Tibial nerve (tissue), 4 donors: ENCODE data around the gene RANBP6. TPM values are rescaled to one million over a fixed set of nuclear protein-coding genes. Genes with fewer than 3 reads are reported as not detected.

Experiments used
- DNase-seq, 2 donors: peaks; one replicate each; pipeline ENCODE4 v3.0.0-alpha.2; 2019; ENCODE audit warnings: low spot score in 2 of 2
- H3K27ac ChIP-seq, 4 donors: fragments of 200-600 bp; sonication (generic) in 3 of 4; one replicate each; pipeline ENCODE4 v1.5.1; 2017 to 2019; ENCODE audit warnings: mild to moderate bottlenecking in 1 of 4
- H3K27me3 ChIP-seq, 2 donors: fragments of 200-600 bp; sonication (generic) in 1 of 2; one replicate each; pipeline versions ENCODE4 v1.5.1 to v1.6.0; 2017 to 2019
- H3K36me3 ChIP-seq, 3 donors: fragments of 200-600 bp; sonication (generic); one replicate each; pipeline ENCODE4 v1.5.1; 2018 to 2019
- H3K4me1 ChIP-seq, 4 donors: fragments of 200-600 bp; sonication (generic) in 3 of 4; one replicate each; pipeline ENCODE4 v1.5.1; 2017 to 2019
- H3K4me3 ChIP-seq, 4 donors: fragments of 200-600 bp; sonication (generic) in 3 of 4; one replicate each; pipeline ENCODE4 v1.5.1; 2017 to 2019; ENCODE audit warnings: mild to moderate bottlenecking in 1 of 4, moderate library complexity in 1 of 4
- H3K9me3 ChIP-seq, 4 donors: fragments of 200-600 bp; sonication (generic) in 3 of 4; one replicate each; pipeline ENCODE4 v1.5.1; 2017 to 2019
- EP300 ChIP-seq, 2 donors: sonication (generic); formaldehyde crosslinking; IDR thresholded peaks; one replicate each; pipeline ENCODE4 v1.6.1; 2017; ENCODE audit warnings: antibody characterized with exemption in 2 of 2, mild to moderate bottlenecking in 1 of 2
- POLR2A ChIP-seq, 2 donors: fragments of 450-650 bp; IDR thresholded peaks; one replicate each; pipeline ENCODE4 v1.6.1; 2017; ENCODE audit warnings: antibody characterized with exemption in 2 of 2, mild to moderate bottlenecking in 2 of 2, moderate library complexity in 2 of 2
- WGBS, 2 donors: methylation state at CpG; one replicate each; pipeline ENCODE4 v1.1.5; 2018; 5-methylcytosine and 5-hydroxymethylcytosine counted together
- total RNA-seq, 4 donors: library from RNA; depleted of rRNA; stranded (reverse); fragments of >200 nt; gene quantifications; one replicate each; pipeline ENCODE4 v1.1.0, GENCODE V29; 2016
- TF ChIP-seq, protein P1 (sequence below), 5 experiments: fragments of 200-600 bp in 3 of 5; fragments of 450-650 bp in 2 of 5; sonication (generic) in 3 of 5; IDR thresholded peaks; one replicate each; pipeline ENCODE4 v1.5.1; 2016 to 2019; ENCODE audit warnings: antibody characterized with exemption in 5 of 5, mild to moderate bottlenecking in 3 of 5, moderate library complexity in 2 of 5

Gene RANBP6
- total RNA-seq, 4 donors from 2014 or later: 8.8 to 19.9 (median 11.5) TPM

DNA sequence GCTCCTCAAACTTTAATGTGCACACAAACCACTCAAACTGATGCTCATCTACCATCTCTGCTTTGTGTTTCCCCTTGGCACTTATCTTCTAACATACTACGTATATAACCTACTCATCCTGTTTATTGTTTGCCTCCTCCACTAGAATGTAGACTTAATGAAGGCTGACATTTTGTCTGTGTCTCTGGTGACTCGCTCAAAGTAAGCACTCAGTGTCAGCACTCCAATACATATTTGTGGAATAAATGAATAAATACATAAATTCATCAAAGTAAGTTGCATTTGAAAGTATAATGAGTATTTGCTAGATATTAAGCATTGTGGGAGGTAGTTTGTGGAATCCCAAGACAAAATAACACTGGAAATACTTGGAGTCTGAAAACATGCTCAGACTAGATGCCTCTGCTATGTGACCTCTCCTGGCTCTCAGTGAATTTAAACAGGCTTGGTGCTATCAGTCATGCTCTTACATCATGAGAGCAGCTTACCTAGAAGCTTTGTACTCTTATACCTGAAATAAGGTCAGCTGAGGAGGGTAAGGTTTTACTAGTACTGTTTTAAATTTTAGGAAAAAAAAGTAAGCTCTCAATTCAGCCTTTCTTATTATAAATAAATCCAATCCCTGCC is 37.0 kb upstream of the RANBP6 start:
- DNase-seq: no peak
- Histone ChIP-seq H3K4me3 (no peak overlapping the region), H3K9me3 (no peaks in the 10 kb centered on the region), H3K27ac (no peak overlapping the region), H3K36me3 (no peaks in the 10 kb centered on the region), H3K4me1 (peaks cover 0 to 5% (median 2%) of the 10 kb centered on the region in 4 donors), H3K27me3 (no peaks in the 10 kb centered on the region)
- TF ChIP-seq EP300 (IDR thresholded peaks at IDR 0.05): no peak
- TF ChIP-seq, protein P1, sequence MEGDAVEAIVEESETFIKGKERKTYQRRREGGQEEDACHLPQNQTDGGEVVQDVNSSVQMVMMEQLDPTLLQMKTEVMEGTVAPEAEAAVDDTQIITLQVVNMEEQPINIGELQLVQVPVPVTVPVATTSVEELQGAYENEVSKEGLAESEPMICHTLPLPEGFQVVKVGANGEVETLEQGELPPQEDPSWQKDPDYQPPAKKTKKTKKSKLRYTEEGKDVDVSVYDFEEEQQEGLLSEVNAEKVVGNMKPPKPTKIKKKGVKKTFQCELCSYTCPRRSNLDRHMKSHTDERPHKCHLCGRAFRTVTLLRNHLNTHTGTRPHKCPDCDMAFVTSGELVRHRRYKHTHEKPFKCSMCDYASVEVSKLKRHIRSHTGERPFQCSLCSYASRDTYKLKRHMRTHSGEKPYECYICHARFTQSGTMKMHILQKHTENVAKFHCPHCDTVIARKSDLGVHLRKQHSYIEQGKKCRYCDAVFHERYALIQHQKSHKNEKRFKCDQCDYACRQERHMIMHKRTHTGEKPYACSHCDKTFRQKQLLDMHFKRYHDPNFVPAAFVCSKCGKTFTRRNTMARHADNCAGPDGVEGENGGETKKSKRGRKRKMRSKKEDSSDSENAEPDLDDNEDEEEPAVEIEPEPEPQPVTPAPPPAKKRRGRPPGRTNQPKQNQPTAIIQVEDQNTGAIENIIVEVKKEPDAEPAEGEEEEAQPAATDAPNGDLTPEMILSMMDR (IDR thresholded peaks at IDR 0.05): no peak
- TF ChIP-seq POLR2A (IDR thresholded peaks at IDR 0.05): no peak
- WGBS, 2 donors: 47 to 50% methylated on average over 2 of the region's 2 CpGs

DNA sequence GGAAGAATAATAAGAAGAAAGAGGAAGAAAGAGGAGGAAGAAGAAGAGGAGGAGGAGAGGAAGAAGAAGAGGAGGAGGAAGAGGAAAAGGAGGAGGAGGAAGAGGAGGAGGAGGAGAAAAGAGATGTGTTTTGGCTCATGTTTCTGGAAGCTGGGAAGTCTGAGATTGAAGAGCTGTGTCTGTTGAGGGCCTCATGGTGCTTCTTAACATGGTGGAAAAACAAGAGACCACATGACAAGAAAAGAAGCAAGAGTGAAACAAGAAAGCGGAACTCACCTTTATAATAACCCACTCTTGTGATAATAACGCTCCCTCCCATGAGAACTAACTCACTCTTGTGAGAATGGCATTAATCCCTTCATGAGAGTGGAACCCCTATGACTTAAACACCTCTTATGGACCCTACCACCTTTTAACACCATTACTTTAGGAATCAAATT is 36.1 kb upstream of the RANBP6 start:
- Histone ChIP-seq H3K27ac (no peak overlapping the region), H3K4me3 (no peak overlapping the region), H3K9me3 (no peaks in the 10 kb centered on the region), H3K27me3 (no peaks in the 10 kb centered on the region), H3K36me3 (no peaks in the 10 kb centered on the region), H3K4me1 (peaks cover 0 to 5% (median 2%) of the 10 kb centered on the region in 4 donors)
- 85 to 86% methylated on average over 2 of the region's 2 CpGs for WGBS, 2 donors
- no peak for DNase-seq
- TF ChIP-seq POLR2A (IDR thresholded peaks at IDR 0.05) (no peak), EP300 (IDR thresholded peaks at IDR 0.05) (no peak)
- TF ChIP-seq, protein P1 (IDR thresholded peaks at IDR 0.05): no peak

DNA sequence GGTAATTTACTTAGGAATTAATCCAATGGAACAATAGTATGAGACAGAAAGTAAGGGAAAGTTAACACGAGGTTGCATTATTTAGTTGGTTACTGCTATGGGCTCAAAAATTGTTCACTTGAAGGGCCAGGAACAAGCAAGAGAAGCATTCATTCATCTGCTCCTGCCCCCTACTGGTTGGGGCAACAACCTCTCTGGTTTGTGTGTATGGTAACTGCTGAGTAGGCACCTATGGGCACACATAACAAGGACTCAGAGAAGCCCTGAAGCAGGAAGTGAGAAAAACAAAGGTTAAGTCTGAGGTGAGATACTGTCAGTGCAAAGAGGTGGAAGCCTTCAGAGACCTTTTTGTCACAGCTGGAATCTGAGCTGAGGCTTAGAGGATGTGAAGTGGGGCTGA is 34.4 kb upstream of the RANBP6 start:
- Histone ChIP-seq H3K4me3 (no peak overlapping the region), H3K36me3 (no peaks in the 10 kb centered on the region), H3K9me3 (no peaks in the 10 kb centered on the region), H3K4me1 (peaks cover 0 to 4% (median 2%) of the 10 kb centered on the region in 4 donors), H3K27ac (no peak overlapping the region), H3K27me3 (no peaks in the 10 kb centered on the region)
- TF ChIP-seq EP300 (IDR thresholded peaks at IDR 0.05) (no peak), POLR2A (IDR thresholded peaks at IDR 0.05) (no peak)
- TF ChIP-seq, protein P1 (IDR thresholded peaks at IDR 0.05): no peak
- no peak for DNase-seq
- 70 to 77% methylated on average over 1 of the region's 1 CpG for WGBS, 2 donors

DNA sequence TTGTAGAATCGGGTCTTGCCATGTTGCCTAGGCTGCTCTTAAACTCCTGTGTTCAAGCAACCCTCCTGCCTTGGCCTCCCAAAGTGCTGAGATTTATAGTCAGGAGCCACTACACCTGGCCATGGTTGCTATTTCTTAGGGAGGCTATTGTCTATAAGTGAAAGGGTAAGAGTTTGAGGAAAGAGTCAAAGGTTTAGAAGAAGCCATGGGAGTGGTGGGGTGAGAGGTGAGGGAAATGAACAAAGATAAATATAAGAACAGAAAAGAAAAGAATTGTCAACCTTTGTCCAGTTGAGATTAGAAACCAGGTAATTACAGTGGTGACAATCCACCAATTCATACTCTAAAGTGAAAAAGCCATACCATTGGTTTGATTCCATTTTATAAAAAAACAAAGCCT is 32.6 kb upstream of the RANBP6 start:
- DNase-seq: no peak
- Histone ChIP-seq H3K9me3 (peaks cover 0 to 6% (median 0%) of the 10 kb centered on the region in 4 donors), H3K27ac (no peak overlapping the region), H3K27me3 (no peaks in the 10 kb centered on the region), H3K4me3 (no peak overlapping the region), H3K4me1 (no peaks in the 10 kb centered on the region), H3K36me3 (no peaks in the 10 kb centered on the region)
- WGBS, 2 donors: 88 to 97% methylated on average over 1 of the region's 1 CpG
- TF ChIP-seq, protein P1 (IDR thresholded peaks at IDR 0.05): no peak
- TF ChIP-seq POLR2A (IDR thresholded peaks at IDR 0.05) (no peak), EP300 (IDR thresholded peaks at IDR 0.05) (no peak)

DNA sequence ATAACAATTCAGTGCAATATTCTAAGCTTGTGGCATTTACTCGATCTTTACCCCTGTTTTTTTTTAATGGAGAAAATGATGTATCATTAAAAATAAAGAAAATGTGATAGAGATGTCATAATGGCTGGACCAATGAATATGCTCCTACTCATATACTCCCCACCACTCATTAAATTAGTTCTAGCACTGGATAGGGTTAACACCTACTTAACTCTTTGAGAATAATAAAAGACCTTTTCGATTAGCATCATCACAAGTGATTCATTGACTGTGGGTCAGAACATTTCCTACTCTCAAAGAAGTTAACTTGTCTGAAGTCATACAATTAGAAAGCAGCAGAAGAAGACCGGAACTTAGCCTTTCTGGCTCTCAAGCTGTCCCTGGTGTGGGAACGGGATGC is 31.6 kb upstream of the RANBP6 start:
- WGBS, 2 donors: 67 to 76% methylated on average over 4 of the region's 4 CpGs
- Histone ChIP-seq H3K4me1 (no peaks in the 10 kb centered on the region), H3K9me3 (peaks cover 0 to 6% (median 0%) of the 10 kb centered on the region in 4 donors), H3K4me3 (no peak overlapping the region), H3K27ac (no peak overlapping the region), H3K36me3 (no peaks in the 10 kb centered on the region), H3K27me3 (no peaks in the 10 kb centered on the region)
- DNase-seq: no peak
- TF ChIP-seq EP300 (IDR thresholded peaks at IDR 0.05): no peak
